Measurements from ENCODE around the gene DCAF11. TPM values are rescaled to one million over a fixed set of nuclear protein-coding genes. Genes with fewer than 3 reads are reported as not detected.

Gene DCAF11
- total and polyA plus RNA-seq, 2 donors, result 36.6 to 66.7 TPM

GRCh38 chr14:24093207-24093900, 21.2 kb upstream of the DCAF11 start:
- H3K4me3 ChIP-seq (ENCODE audit: low read length in 2 of 2), result peak overlapping the region; percentile 54 to 90
- H3K9me3 ChIP-seq (ENCODE audit: control insufficient read depth in 2 of 2, insufficient read depth in 1 of 2, low read length in 1 of 2), result no peaks in the 10 kb centered on the region
- H3K27ac ChIP-seq (ENCODE audit: low read depth in 1 of 2, low read length in 1 of 2), result peak overlapping the region; percentile 27 to 34
- peaks cover 13 to 28% of the 10 kb centered on the region in 2 donors for H3K4me1 ChIP-seq (ENCODE audit: control insufficient read depth in 2 of 2, insufficient read depth in 2 of 2, low read length in 2 of 2)
- H3K36me3 ChIP-seq (ENCODE audit: control insufficient read depth in 2 of 2, insufficient read depth in 2 of 2, low read length in 1 of 2), result peaks cover under 1 to 4% of the 10 kb centered on the region in 2 donors
- H3K27me3 ChIP-seq (ENCODE audit: control insufficient read depth in 2 of 2, insufficient read depth in 1 of 2, low read length in 1 of 2), result no peaks in the 10 kb centered on the region
- DNase-seq (ENCODE audit: low read depth in 6 of 9, low spot score in 9 of 9), result no peak
- WGBS, result 85% methylated on average over 19 of the region's 19 CpGs

DNA sequence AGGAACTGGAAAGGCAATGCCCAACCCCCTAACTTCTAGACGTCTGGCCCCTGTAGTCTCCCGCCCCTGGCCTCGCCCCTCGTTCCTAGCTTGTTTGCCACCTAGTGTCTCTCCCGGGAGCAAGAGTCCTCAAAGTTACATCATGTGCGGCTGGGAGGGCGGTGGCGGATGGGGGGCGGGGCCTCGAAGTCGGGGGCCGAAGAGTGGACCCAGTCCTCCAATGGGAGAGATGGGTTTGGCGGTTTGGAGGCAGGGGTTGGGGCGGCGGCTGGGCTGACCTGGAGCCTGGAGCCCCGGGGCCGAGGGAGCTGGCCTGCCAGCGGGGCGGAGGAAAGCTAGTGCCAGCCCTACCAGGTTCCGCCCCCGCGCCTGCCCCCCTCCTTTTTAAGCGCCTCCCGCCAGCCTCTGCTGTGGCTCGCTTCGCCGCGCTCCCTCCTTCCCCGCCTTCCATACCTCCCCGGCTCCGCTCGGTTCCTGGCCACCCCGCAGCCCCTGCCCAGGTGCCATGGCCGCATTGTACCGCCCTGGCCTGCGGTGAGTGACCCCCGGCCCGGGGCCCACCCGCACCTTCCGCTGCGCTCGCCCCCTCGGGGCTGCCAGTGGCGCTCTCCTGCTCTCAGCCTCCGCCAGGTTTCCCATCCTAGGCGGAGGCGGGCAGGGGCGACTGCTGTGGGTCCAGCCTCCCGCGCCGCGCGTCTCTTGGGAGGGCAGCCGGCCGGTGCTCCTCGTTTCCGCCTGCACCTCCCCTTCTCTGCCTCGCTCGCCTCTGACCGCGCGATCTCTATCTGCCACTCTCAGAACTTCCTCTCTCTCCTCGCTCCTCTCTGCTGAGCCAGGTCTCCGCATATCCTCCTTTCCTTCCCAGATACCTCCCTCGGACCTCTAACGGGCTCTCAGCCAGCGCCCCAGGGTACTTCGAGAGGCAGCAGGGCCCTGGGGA, 20.4 kb upstream of the DCAF11 start, which contains the start of gene PCK2:
Gene PCK2, plus strand, starts transcription at position 411 of the 940 bp plus-strand sequence. Its CDS starts 95 bp downstream, at position 506.
- Histone ChIP-seq H3K36me3 (ENCODE audit: control insufficient read depth in 2 of 2, insufficient read depth in 2 of 2, low read length in 1 of 2) (peaks cover 9 to 11% of the 10 kb centered on the region in 2 donors), H3K27ac (ENCODE audit: low read depth in 1 of 2, low read length in 1 of 2) (peak within 1 kb of the TSS; percentile 66 to 97), H3K9me3 (ENCODE audit: control insufficient read depth in 2 of 2, insufficient read depth in 1 of 2, low read length in 1 of 2) (no peaks in the 10 kb centered on the region), H3K27me3 (ENCODE audit: control insufficient read depth in 2 of 2, insufficient read depth in 1 of 2, low read length in 1 of 2) (no peaks in the 10 kb centered on the region), H3K4me3 (ENCODE audit: low read length in 2 of 2) (peak within 1 kb of the TSS; percentile 54 to 90), H3K4me1 (ENCODE audit: control insufficient read depth in 2 of 2, insufficient read depth in 2 of 2, low read length in 2 of 2) (peaks cover 13 to 28% of the 10 kb centered on the region in 2 donors)
- under 1% methylated on average over 68 of the region's 68 CpGs for WGBS
- peak in 6 of 9 donors; percentile 23 to 75 (median 44) for DNase-seq (ENCODE audit: low read depth in 6 of 9, low spot score in 9 of 9)

DNA sequence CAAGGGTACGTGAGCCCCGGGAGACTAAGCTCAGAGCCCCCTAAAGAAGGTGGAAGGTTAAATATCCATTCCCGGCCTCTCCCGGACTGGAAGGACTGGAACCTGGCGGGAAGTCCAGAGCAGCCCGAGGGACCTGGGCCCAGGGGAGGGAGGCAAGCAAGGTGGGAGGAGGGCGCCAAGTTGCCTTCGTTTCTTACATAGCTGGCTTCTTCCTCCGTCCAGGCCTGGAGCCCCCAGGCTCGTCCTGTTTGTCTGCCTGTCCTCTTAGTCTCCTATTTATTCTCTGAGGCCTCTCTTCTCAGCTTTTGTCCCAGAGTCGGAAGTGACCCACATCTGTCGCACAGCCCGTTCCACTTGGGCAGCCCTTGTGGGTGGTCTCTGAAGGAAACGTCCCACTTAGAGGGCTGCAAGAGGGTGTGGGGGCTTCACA, 19.7 kb upstream of the DCAF11 start:
- peaks cover 9 to 11% of the 10 kb centered on the region in 2 donors for H3K36me3 ChIP-seq (ENCODE audit: control insufficient read depth in 2 of 2, insufficient read depth in 2 of 2, low read length in 1 of 2)
- 10% methylated on average over 14 of the region's 14 CpGs for WGBS
- H3K9me3 ChIP-seq (ENCODE audit: control insufficient read depth in 2 of 2, insufficient read depth in 1 of 2, low read length in 1 of 2), result no peaks in the 10 kb centered on the region
- DNase-seq (ENCODE audit: low read depth in 6 of 9, low spot score in 9 of 9), result peak in 1 of 9 donors; percentile 16
- peaks cover 13 to 28% of the 10 kb centered on the region in 2 donors for H3K4me1 ChIP-seq (ENCODE audit: control insufficient read depth in 2 of 2, insufficient read depth in 2 of 2, low read length in 2 of 2)
- H3K27ac ChIP-seq (ENCODE audit: low read depth in 1 of 2, low read length in 1 of 2), result peak overlapping the region; percentile 66 to 97
- peak overlapping the region; percentile 54 to 90 for H3K4me3 ChIP-seq (ENCODE audit: low read length in 2 of 2)
- no peaks in the 10 kb centered on the region for H3K27me3 ChIP-seq (ENCODE audit: control insufficient read depth in 2 of 2, insufficient read depth in 1 of 2, low read length in 1 of 2)

DNA sequence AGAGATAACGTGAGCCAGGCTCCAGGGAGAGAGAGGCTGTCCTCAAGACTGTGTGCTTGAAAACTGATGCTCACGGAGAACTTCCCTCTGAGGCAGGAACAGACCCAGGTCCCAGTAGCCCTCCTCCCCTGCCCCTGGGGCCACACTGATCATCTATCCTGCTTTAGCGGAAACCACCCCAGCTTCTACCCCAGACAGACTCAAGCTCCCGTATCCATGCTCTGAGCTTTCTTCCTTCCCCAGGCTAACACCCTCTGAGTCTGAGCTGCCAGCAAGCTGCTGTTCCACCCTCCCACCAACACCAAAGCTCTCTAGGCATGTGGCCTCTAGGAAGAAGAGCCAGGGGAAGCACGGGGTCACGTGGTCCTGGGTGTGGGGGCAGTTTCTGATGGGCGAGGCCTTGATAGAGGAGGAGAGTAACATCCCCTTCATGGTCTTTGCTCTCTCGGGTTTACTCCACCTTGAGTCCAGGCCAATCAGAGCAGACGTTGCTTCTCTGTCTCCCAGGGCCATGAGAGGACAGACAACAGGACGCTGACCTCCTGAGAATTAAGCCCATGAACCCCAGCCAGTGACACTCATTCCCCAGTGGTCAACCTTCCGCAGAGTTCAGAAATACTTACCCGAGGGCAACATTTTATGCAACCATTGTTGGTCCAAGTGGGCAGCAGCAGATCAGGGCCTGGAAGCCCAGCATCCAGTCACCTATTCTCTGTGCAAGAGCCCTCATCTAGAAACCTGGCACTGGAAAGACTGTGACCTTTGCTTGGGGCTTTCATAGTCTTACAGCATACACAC, 19.1 kb upstream of the DCAF11 start:
- H3K4me3 ChIP-seq (ENCODE audit: low read length in 2 of 2), result peak overlapping the region; percentile 2 to 54
- no peaks in the 10 kb centered on the region for H3K27me3 ChIP-seq (ENCODE audit: control insufficient read depth in 2 of 2, insufficient read depth in 1 of 2, low read length in 1 of 2)
- WGBS, result 56% methylated on average over 12 of the region's 12 CpGs
- H3K27ac ChIP-seq (ENCODE audit: low read depth in 1 of 2, low read length in 1 of 2), result peak overlapping the region; percentile 9 to 14
- H3K4me1 ChIP-seq (ENCODE audit: control insufficient read depth in 2 of 2, insufficient read depth in 2 of 2, low read length in 2 of 2), result peaks cover 11 to 25% of the 10 kb centered on the region in 2 donors
- H3K36me3 ChIP-seq (ENCODE audit: control insufficient read depth in 2 of 2, insufficient read depth in 2 of 2, low read length in 1 of 2), result peaks cover 9 to 11% of the 10 kb centered on the region in 2 donors
- peak in 1 of 9 donors; percentile 37 for DNase-seq (ENCODE audit: low read depth in 6 of 9, low spot score in 9 of 9)
- H3K9me3 ChIP-seq (ENCODE audit: control insufficient read depth in 2 of 2, insufficient read depth in 1 of 2, low read length in 1 of 2), result no peaks in the 10 kb centered on the region

GRCh38 chr14:24096545-24097181, 17.9 kb upstream of the DCAF11 start:
- H3K27me3 ChIP-seq (ENCODE audit: control insufficient read depth in 2 of 2, insufficient read depth in 1 of 2, low read length in 1 of 2), result no peaks in the 10 kb centered on the region
- peaks cover 9 to 22% of the 10 kb centered on the region in 2 donors for H3K4me1 ChIP-seq (ENCODE audit: control insufficient read depth in 2 of 2, insufficient read depth in 2 of 2, low read length in 2 of 2)
- H3K9me3 ChIP-seq (ENCODE audit: control insufficient read depth in 2 of 2, insufficient read depth in 1 of 2, low read length in 1 of 2), result no peaks in the 10 kb centered on the region
- H3K27ac ChIP-seq (ENCODE audit: low read depth in 1 of 2, low read length in 1 of 2), result no peak overlapping the region
- 99% methylated on average over 8 of the region's 8 CpGs for WGBS
- peaks cover 9 to 14% of the 10 kb centered on the region in 2 donors for H3K36me3 ChIP-seq (ENCODE audit: control insufficient read depth in 2 of 2, insufficient read depth in 2 of 2, low read length in 1 of 2)
- H3K4me3 ChIP-seq (ENCODE audit: low read length in 2 of 2), result no peak overlapping the region
- DNase-seq (ENCODE audit: low read depth in 6 of 9, low spot score in 9 of 9), result no peak

DNA sequence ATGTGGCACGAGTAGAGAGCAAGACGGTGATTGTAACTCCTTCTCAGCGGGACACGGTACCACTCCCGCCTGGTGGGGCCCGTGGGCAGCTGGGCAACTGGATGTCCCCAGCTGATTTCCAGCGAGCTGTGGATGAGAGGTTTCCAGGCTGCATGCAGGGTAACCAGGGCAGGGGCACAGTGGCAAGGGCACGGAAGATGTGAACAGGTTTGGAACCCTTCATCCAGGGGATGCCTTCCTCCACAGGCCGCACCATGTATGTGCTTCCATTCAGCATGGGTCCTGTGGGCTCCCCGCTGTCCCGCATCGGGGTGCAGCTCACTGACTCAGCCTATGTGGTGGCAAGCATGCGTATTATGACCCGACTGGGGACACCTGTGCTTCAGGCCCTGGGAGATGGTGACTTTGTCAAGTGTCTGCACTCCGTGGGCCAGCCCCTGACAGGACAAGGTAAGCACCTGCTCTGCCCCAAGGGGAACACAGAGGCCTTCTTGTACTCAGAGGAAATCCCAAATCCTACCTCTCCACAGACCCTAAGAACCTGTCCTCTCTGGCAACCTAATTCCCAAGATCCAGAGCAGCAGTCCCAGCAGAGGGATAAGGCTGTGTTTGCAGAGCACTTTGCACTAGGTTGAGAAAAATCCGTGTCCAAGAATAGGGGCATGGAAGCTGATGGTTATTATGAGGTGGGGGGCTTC, 16.2 kb upstream of the DCAF11 start:
- WGBS, result 97% methylated on average over 16 of the region's 16 CpGs
- Histone ChIP-seq H3K27ac (ENCODE audit: low read depth in 1 of 2, low read length in 1 of 2) (no peak overlapping the region), H3K36me3 (ENCODE audit: control insufficient read depth in 2 of 2, insufficient read depth in 2 of 2, low read length in 1 of 2) (peaks cover 9 to 14% of the 10 kb centered on the region in 2 donors), H3K4me1 (ENCODE audit: control insufficient read depth in 2 of 2, insufficient read depth in 2 of 2, low read length in 2 of 2) (peaks cover 9 to 19% of the 10 kb centered on the region in 2 donors), H3K4me3 (ENCODE audit: low read length in 2 of 2) (no peak overlapping the region), H3K9me3 (ENCODE audit: control insufficient read depth in 2 of 2, insufficient read depth in 1 of 2, low read length in 1 of 2) (no peaks in the 10 kb centered on the region), H3K27me3 (ENCODE audit: control insufficient read depth in 2 of 2, insufficient read depth in 1 of 2, low read length in 1 of 2) (no peaks in the 10 kb centered on the region)
- no peak for DNase-seq (ENCODE audit: low read depth in 6 of 9, low spot score in 9 of 9)

- no peak for DNase-seq (ENCODE audit: low read depth in 6 of 9, low spot score in 9 of 9)
- Histone ChIP-seq H3K4me3 (ENCODE audit: low read length in 2 of 2) (no peak overlapping the region), H3K36me3 (ENCODE audit: control insufficient read depth in 2 of 2, insufficient read depth in 2 of 2, low read length in 1 of 2) (peaks cover 9 to 14% of the 10 kb centered on the region in 2 donors), H3K9me3 (ENCODE audit: control insufficient read depth in 2 of 2, insufficient read depth in 1 of 2, low read length in 1 of 2) (no peaks in the 10 kb centered on the region), H3K27me3 (ENCODE audit: control insufficient read depth in 2 of 2, insufficient read depth in 1 of 2, low read length in 1 of 2) (no peaks in the 10 kb centered on the region), H3K27ac (ENCODE audit: low read depth in 1 of 2, low read length in 1 of 2) (no peak overlapping the region), H3K4me1 (ENCODE audit: control insufficient read depth in 2 of 2, insufficient read depth in 2 of 2, low read length in 2 of 2) (peaks cover 4 to 15% of the 10 kb centered on the region in 2 donors)
- 97% methylated on average over 17 of the region's 17 CpGs for WGBS
These were observed 15.4 kb upstream of the DCAF11 start for GRCh38 chr14:24098927-24099813.

All from thymus (tissue), 11 donors.